Measurements from ENCODE around the gene CCL8. TPM values are rescaled to one million over a fixed set of nuclear protein-coding genes. Genes with fewer than 3 reads are reported as not detected.

CCL8 gene
- total RNA-seq, result not detected

- DNase-seq (ENCODE audit: low spot score), result no peak
Measured at GRCh38 chr17:34319039-34319483, at the start of gene CCL8. Gene CCL8, plus strand, starts transcription at chr17:34319435. Its CDS starts 67 bp downstream, at chr17:34319502.

GRCh38 chr17:34269969-34270368, 49.3 kb upstream of the CCL8 start, which contains the start of gene CCL7:
Gene CCL7, plus strand, starts transcription at chr17:34270221. Its CDS starts 70 bp downstream, at chr17:34270291.
- no peak for DNase-seq (ENCODE audit: low spot score)

- DNase-seq (ENCODE audit: low spot score), result no peak
Measured at GRCh38 chr17:34275881-34276280, 43.4 kb upstream of the CCL8 start.

- DNase-seq (ENCODE audit: low spot score), result no peak
Measured at GRCh38 chr17:34276826-34277225, 42.4 kb upstream of the CCL8 start.

- no peak for DNase-seq (ENCODE audit: low spot score)
Measured at GRCh38 chr17:34283571-34283970, 35.7 kb upstream of the CCL8 start.

GRCh38 chr17:34285286-34285792, 33.9 kb upstream of the CCL8 start, which contains the start of gene CCL11:
Gene CCL11, plus strand, starts transcription at chr17:34285742. Its CDS starts 67 bp downstream, at chr17:34285809.
- no peak for DNase-seq (ENCODE audit: low spot score)

GRCh38 chr17:34287875-34288274, 31.4 kb upstream of the CCL8 start:
- no peak for DNase-seq (ENCODE audit: low spot score)

GRCh38 chr17:34290586-34290985, 28.6 kb upstream of the CCL8 start:
- no peak for DNase-seq (ENCODE audit: low spot score)

GRCh38 chr17:34291721-34292348, 27.4 kb upstream of the CCL8 start:
- DNase-seq (ENCODE audit: low spot score), result no peak

GRCh38 chr17:34299027-34299426, 20.2 kb upstream of the CCL8 start:
- no peak for DNase-seq (ENCODE audit: low spot score)

- DNase-seq (ENCODE audit: low spot score), result no peak
Measured at GRCh38 chr17:34299956-34300577, 19.2 kb upstream of the CCL8 start.

GRCh38 chr17:34300652-34301370, 18.4 kb upstream of the CCL8 start:
- no peak for DNase-seq (ENCODE audit: low spot score)

- no peak for DNase-seq (ENCODE audit: low spot score)
Measured at GRCh38 chr17:34301986-34302385, 17.2 kb upstream of the CCL8 start.

GRCh38 chr17:34302636-34303035, 16.6 kb upstream of the CCL8 start:
- DNase-seq (ENCODE audit: low spot score), result no peak

- DNase-seq (ENCODE audit: low spot score), result no peak
Measured at GRCh38 chr17:34303606-34304005, 15.6 kb upstream of the CCL8 start.

- DNase-seq (ENCODE audit: low spot score), result no peak
Measured at GRCh38 chr17:34305061-34305460, 14.2 kb upstream of the CCL8 start.

GRCh38 chr17:34305606-34306005, 13.6 kb upstream of the CCL8 start:
- no peak for DNase-seq (ENCODE audit: low spot score)

GRCh38 chr17:34306466-34306865, 12.8 kb upstream of the CCL8 start:
- no peak for DNase-seq (ENCODE audit: low spot score)

GRCh38 chr17:34307110-34307509, 12.1 kb upstream of the CCL8 start:
- DNase-seq (ENCODE audit: low spot score), result no peak

GRCh38 chr17:34308371-34308770, 10.9 kb upstream of the CCL8 start:
- no peak for DNase-seq (ENCODE audit: low spot score)

- no peak for DNase-seq (ENCODE audit: low spot score)
Measured at GRCh38 chr17:34311291-34311690, 7.9 kb upstream of the CCL8 start.

GRCh38 chr17:34312080-34312479, 7.2 kb upstream of the CCL8 start:
- no peak for DNase-seq (ENCODE audit: low spot score)

- DNase-seq (ENCODE audit: low spot score), result no peak
Measured at GRCh38 chr17:34313164-34313563, 6.1 kb upstream of the CCL8 start.
